ENCODE results near the gene SLC3A2. TPM values are rescaled to one million over a fixed set of nuclear protein-coding genes. Genes with fewer than 3 reads are reported as not detected.
A peak's percentile ranks its signal among the peaks of the same experiment; 100 is the strongest.

SLC3A2 gene
- total and polyA plus RNA-seq, 2 donors (not counting 3 experiments of a cell fraction or from before 2014, with no cell fraction given): 208 to 337 TPM

DNA sequence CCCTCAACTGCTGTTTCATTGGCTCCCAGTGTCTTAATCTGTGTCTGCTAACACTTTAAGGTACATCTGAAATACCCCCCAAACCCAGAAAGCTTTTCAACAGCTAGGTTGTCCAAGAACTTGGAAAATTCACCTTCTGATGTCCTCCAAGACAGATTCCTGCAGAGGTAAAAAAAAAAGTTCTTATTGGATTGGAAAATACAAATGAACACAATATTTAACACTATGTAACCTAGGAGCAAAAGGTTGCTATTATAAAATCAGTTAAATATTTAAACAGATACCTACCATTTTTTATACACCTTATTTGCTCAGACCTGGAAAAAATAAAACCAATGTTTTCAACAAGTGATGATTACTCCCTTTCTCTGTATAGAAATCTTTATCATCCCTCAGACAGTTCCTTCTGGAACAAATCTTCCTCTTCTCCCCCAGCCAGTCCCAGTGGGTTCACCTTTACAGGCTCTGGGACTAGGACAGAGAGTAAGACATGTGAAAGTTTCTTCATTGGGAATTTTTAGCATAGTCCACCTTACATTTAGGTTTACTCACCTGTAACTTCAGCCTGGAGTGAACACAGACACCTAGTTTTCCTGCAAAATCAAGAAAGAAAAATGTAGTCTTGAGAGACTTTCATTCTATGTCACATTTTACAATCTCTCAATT lies 28.0 kb upstream of the SLC3A2 start:
- Histone ChIP-seq H3K27me3 (ENCODE audit: control insufficient read depth in 2 of 2, insufficient read depth in 2 of 2, low read length in 2 of 2) (no peaks in the 10 kb centered on the region), H3K9ac (replicated peaks; ENCODE audit: extremely low read depth, insufficient read depth, low read length) (no peak overlapping the region), H3K27ac (ENCODE audit: insufficient read depth, low read depth, low read length) (no peak overlapping the region), H3K79me2 (ENCODE audit: control insufficient read depth, insufficient read depth, low read length) (peaks cover 45% of the 10 kb centered on the region), H3K4me2 (ENCODE audit: insufficient read depth, low read length) (peak overlapping the region; percentile 91), H4K20me1 (replicated peaks; ENCODE audit: control insufficient read depth, extremely low read depth, insufficient read depth, low read length) (peaks cover 10% of the 10 kb centered on the region), H3K36me3 (ENCODE audit: control insufficient read depth in 2 of 2, extremely low read depth in 1 of 2, insufficient read depth in 2 of 2, low read length in 2 of 2) (peaks cover 12 to 29% of the 10 kb centered on the region in 2 experiments), H3K9me1 (replicated peaks; ENCODE audit: control insufficient read depth, extremely low read depth, insufficient read depth, low read length) (no peaks in the 10 kb centered on the region), H3K4me1 (ENCODE audit: control insufficient read depth, extremely low read depth, insufficient read depth, low read length) (peaks cover 23% of the 10 kb centered on the region), H3K4me3 (replicated peaks in 1 of 3; ENCODE audit: insufficient read depth in 1 of 3, low read depth in 1 of 3, low read length in 3 of 3) (peak overlapping the region in 1 of 3 experiments; percentile 94), H2AFZ (ENCODE audit: low read depth, low read length) (no peak overlapping the region), H3K9me3 (replicated peaks; ENCODE audit: control insufficient read depth, insufficient read depth, low read length) (no peaks in the 10 kb centered on the region)
- DNase-seq (ENCODE audit: low read depth, low spot score): no peak
- dilution Hi-C loops (cut with MboI; ENCODE audit: extremely low pct_ligation_motif_present, low sequenced_read_pairs): no loop called here
- intact Hi-C loops (cut with micrococcal nuclease): no loop called here
- BruUV-seq (replicated peaks): no TSS peak
- POLR2A ChIA-PET: interaction anchor here (9.3 kb wide), 1 partner anchor 12 kb away, joined by 186 read pairs; the partner anchor contains the start of gene WDR74
- CTCF ChIA-PET: interaction anchor here (0.9 to 2.3 kb wide), 5 partner anchors 9 to 66 kb away, joined by 3 to 9 read pairs (median 5); no protein-coding TSS in a partner anchor
- no peak for FAIRE-seq
- peak; percentile 45 for TF ChIP-seq POLR2A (IDR thresholded peaks at IDR 0.05; ENCODE audit: low read depth, low read length)
- TF ChIP-seq FOS (IDR thresholded peaks at IDR 0.05; ENCODE audit: borderline replicate concordance, insufficient read depth, low read length): no peak
- TF ChIP-seq, protein P1, sequence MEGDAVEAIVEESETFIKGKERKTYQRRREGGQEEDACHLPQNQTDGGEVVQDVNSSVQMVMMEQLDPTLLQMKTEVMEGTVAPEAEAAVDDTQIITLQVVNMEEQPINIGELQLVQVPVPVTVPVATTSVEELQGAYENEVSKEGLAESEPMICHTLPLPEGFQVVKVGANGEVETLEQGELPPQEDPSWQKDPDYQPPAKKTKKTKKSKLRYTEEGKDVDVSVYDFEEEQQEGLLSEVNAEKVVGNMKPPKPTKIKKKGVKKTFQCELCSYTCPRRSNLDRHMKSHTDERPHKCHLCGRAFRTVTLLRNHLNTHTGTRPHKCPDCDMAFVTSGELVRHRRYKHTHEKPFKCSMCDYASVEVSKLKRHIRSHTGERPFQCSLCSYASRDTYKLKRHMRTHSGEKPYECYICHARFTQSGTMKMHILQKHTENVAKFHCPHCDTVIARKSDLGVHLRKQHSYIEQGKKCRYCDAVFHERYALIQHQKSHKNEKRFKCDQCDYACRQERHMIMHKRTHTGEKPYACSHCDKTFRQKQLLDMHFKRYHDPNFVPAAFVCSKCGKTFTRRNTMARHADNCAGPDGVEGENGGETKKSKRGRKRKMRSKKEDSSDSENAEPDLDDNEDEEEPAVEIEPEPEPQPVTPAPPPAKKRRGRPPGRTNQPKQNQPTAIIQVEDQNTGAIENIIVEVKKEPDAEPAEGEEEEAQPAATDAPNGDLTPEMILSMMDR (IDR thresholded peaks at IDR 0.05; ENCODE audit: extremely low read depth in 1 of 2, insufficient read depth in 1 of 2, low read depth in 1 of 2, low read length in 2 of 2): no peak
- TF ChIP-seq, protein P2, sequence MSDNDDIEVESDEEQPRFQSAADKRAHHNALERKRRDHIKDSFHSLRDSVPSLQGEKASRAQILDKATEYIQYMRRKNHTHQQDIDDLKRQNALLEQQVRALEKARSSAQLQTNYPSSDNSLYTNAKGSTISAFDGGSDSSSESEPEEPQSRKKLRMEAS (IDR thresholded peaks at IDR 0.05; ENCODE audit: insufficient read depth, insufficient read length): no peak
- TF ChIP-seq POLR2AphosphoS5 (IDR thresholded peaks at IDR 0.05; ENCODE audit: insufficient read depth, low read depth, low read length): peak; percentile 7

Data from endothelial cell of umbilical vein (primary cell).